ENCODE results near the gene TTBK2. TPM values are rescaled to one million over a fixed set of nuclear protein-coding genes. Genes with fewer than 3 reads are reported as not detected.

The TTBK2 gene
- total RNA-seq, 1 experiment from 2014 or later: 10.6 TPM

DNA sequence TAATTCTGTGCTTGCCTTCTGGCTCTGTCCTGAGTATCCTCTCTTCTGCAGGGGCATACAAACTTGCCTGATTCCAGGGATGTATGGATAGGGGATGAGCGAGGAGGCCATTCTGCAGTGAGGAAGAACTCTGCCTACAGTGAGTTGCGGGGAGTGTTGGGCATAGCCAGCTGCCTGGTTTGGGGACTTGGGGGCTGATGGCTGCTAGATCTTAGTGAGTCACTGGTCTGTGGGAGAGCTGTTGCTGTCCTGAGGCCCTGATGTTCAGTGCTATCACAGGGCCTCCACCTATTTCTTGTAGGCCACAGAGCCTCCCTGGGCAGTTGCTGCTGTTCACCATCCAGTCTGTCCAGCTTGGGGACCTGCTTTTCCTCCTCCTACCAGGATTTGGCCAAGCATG, 204.0 kb downstream of the TTBK2 start:
- no TSS peak for BruUV-seq (replicated peaks)
- DNase-seq (ENCODE audit: low read depth, low spot score): no peak
- RAD21 ChIA-PET (ENCODE audit: low non-redundant PET in 1 of 2, low total read pairs in 2 of 2, uncharacterized antibody in 2 of 2, unreplicated experiment in 2 of 2): no interaction called here

More for the DNA sequence above, 204.0 kb downstream of the TTBK2 start:
- H2AFZ ChIP-seq (ENCODE audit: low read depth, low read length, poor library complexity, severe bottlenecking): no peak overlapping the region
- POLR2A ChIA-PET: no interaction called here
- H3K4me1 ChIP-seq (ENCODE audit: control insufficient read depth in 1 of 2, insufficient read depth in 2 of 2, low read length in 2 of 2): no peaks in the 10 kb centered on the region
- H3K79me2 ChIP-seq (ENCODE audit: insufficient read depth, low read length): no peaks in the 10 kb centered on the region
- no peak overlapping the region for H3K4me2 ChIP-seq (ENCODE audit: low read length)
- no peaks in the 10 kb centered on the region for H4K20me1 ChIP-seq (ENCODE audit: insufficient read depth)
- intact Hi-C loops (cut with micrococcal nuclease): no loop called here
- H3K9ac ChIP-seq (ENCODE audit: low read length): no peak overlapping the region
- H3K9me2 ChIP-seq (ENCODE audit: insufficient read depth): no peaks in the 10 kb centered on the region
- no peak overlapping the region for H3K27ac ChIP-seq (ENCODE audit: low read depth, low read length)
- no peaks in the 10 kb centered on the region for H3K9me3 ChIP-seq (ENCODE audit: control insufficient read depth in 1 of 2, insufficient read depth in 1 of 2, low read depth in 1 of 2, low read length in 2 of 2)
- ATAC-seq: no peak
- no peak overlapping the region for H3K4me3 ChIP-seq (replicated peaks in 1 of 2; ENCODE audit: low read depth in 1 of 2, low read length in 2 of 2)
- CTCF ChIA-PET: interaction anchor here (1.5 kb wide), 1 partner anchor 10 kb away, joined by 5 read pairs; no protein-coding TSS in a partner anchor
- H3K27me3 ChIP-seq (ENCODE audit: insufficient read depth, low read length): no peaks in the 10 kb centered on the region
- TF ChIP-seq SRF (IDR thresholded peaks at IDR 0.05; ENCODE audit: low read depth) (no peak), POLR2AphosphoS5 (IDR thresholded peaks at IDR 0.05; ENCODE audit: low read depth, low read length) (no peak), EGR1 (IDR thresholded peaks at IDR 0.05; ENCODE audit: low read depth) (no peak), ELF1 (IDR thresholded peaks at IDR 0.05; ENCODE audit: borderline replicate concordance, low read depth) (no peak), TCF7L2 (IDR thresholded peaks at IDR 0.05; ENCODE audit: borderline replicate concordance, extremely low read depth, insufficient read depth, insufficient read length) (no peak), ZFX (IDR thresholded peaks at IDR 0.05) (no peak), ZNF274 (IDR thresholded peaks at IDR 0.05; ENCODE audit: low read depth, low read length) (no peak), CEBPB (IDR thresholded peaks at IDR 0.05; ENCODE audit: low read depth) (no peak), EZH2phosphoT487 (IDR thresholded peaks at IDR 0.05; ENCODE audit: borderline replicate concordance) (no peak), SP1 (IDR thresholded peaks at IDR 0.05; ENCODE audit: low read depth) (no peak), POLR2A (IDR thresholded peaks at IDR 0.05; ENCODE audit: borderline replicate concordance, extremely low read depth, insufficient read depth, insufficient read length) (no peak), CBX3 (IDR thresholded peaks at IDR 0.05; ENCODE audit: low read depth) (no peak), JUND (IDR thresholded peaks at IDR 0.05) (no peak), SIN3A (IDR thresholded peaks at IDR 0.05; ENCODE audit: low read depth) (no peak), EZH2 (IDR thresholded peaks at IDR 0.05) (no peak)
- TF ChIP-seq, protein P1, sequence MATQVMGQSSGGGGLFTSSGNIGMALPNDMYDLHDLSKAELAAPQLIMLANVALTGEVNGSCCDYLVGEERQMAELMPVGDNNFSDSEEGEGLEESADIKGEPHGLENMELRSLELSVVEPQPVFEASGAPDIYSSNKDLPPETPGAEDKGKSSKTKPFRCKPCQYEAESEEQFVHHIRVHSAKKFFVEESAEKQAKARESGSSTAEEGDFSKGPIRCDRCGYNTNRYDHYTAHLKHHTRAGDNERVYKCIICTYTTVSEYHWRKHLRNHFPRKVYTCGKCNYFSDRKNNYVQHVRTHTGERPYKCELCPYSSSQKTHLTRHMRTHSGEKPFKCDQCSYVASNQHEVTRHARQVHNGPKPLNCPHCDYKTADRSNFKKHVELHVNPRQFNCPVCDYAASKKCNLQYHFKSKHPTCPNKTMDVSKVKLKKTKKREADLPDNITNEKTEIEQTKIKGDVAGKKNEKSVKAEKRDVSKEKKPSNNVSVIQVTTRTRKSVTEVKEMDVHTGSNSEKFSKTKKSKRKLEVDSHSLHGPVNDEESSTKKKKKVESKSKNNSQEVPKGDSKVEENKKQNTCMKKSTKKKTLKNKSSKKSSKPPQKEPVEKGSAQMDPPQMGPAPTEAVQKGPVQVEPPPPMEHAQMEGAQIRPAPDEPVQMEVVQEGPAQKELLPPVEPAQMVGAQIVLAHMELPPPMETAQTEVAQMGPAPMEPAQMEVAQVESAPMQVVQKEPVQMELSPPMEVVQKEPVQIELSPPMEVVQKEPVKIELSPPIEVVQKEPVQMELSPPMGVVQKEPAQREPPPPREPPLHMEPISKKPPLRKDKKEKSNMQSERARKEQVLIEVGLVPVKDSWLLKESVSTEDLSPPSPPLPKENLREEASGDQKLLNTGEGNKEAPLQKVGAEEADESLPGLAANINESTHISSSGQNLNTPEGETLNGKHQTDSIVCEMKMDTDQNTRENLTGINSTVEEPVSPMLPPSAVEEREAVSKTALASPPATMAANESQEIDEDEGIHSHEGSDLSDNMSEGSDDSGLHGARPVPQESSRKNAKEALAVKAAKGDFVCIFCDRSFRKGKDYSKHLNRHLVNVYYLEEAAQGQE (IDR thresholded peaks at IDR 0.05; ENCODE audit: low read depth): no peak
- TF ChIP-seq, protein P2, sequence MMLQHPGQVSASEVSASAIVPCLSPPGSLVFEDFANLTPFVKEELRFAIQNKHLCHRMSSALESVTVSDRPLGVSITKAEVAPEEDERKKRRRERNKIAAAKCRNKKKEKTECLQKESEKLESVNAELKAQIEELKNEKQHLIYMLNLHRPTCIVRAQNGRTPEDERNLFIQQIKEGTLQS (IDR thresholded peaks at IDR 0.05): no peak
- TF ChIP-seq, protein P3, sequence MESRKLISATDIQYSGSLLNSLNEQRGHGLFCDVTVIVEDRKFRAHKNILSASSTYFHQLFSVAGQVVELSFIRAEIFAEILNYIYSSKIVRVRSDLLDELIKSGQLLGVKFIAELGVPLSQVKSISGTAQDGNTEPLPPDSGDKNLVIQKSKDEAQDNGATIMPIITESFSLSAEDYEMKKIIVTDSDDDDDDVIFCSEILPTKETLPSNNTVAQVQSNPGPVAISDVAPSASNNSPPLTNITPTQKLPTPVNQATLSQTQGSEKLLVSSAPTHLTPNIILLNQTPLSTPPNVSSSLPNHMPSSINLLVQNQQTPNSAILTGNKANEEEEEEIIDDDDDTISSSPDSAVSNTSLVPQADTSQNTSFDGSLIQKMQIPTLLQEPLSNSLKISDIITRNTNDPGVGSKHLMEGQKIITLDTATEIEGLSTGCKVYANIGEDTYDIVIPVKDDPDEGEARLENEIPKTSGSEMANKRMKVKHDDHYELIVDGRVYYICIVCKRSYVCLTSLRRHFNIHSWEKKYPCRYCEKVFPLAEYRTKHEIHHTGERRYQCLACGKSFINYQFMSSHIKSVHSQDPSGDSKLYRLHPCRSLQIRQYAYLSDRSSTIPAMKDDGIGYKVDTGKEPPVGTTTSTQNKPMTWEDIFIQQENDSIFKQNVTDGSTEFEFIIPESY (IDR thresholded peaks at IDR 0.05; ENCODE audit: extremely low read depth, insufficient replicate concordance, low read length): no peak
- TF ChIP-seq, protein P4, sequence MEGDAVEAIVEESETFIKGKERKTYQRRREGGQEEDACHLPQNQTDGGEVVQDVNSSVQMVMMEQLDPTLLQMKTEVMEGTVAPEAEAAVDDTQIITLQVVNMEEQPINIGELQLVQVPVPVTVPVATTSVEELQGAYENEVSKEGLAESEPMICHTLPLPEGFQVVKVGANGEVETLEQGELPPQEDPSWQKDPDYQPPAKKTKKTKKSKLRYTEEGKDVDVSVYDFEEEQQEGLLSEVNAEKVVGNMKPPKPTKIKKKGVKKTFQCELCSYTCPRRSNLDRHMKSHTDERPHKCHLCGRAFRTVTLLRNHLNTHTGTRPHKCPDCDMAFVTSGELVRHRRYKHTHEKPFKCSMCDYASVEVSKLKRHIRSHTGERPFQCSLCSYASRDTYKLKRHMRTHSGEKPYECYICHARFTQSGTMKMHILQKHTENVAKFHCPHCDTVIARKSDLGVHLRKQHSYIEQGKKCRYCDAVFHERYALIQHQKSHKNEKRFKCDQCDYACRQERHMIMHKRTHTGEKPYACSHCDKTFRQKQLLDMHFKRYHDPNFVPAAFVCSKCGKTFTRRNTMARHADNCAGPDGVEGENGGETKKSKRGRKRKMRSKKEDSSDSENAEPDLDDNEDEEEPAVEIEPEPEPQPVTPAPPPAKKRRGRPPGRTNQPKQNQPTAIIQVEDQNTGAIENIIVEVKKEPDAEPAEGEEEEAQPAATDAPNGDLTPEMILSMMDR (IDR thresholded peaks at IDR 0.05 in 2 of 3, conservative IDR thresholded peaks at IDR 0.05 in 1 of 3; ENCODE audit: borderline replicate concordance in 1 of 3, insufficient read depth in 1 of 3, low read depth in 2 of 3, low read length in 2 of 3): no peak
- TF ChIP-seq, protein P5, sequence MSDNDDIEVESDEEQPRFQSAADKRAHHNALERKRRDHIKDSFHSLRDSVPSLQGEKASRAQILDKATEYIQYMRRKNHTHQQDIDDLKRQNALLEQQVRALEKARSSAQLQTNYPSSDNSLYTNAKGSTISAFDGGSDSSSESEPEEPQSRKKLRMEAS (IDR thresholded peaks at IDR 0.05): no peak
- 0 out of 4 replicates have a peak, but pooled peaks cover 0 to 2% of the 10 kb centered on the region in 2 experiments for H3K36me3 ChIP-seq (ENCODE audit: control insufficient read depth in 1 of 2, insufficient read depth in 2 of 2, low read length in 2 of 2)
